NCI-H2107 treated with DMSO at 0.1 percent for 48 hours (cell line): ENCODE measurements around the gene CDIPT.
"Not testable (repeated sequence)": the region's sequence is repeated elsewhere in the genome, so short reads cannot be mapped to it uniquely, and the experiment has no call there.

Experiments used
- DNase-seq: peaks from one replicate; lab custom pipeline; 2025; ENCODE audit not compliant: unreplicated experiment; lab: John Stamatoyannopoulos, UW

Gene CDIPT, protein sequence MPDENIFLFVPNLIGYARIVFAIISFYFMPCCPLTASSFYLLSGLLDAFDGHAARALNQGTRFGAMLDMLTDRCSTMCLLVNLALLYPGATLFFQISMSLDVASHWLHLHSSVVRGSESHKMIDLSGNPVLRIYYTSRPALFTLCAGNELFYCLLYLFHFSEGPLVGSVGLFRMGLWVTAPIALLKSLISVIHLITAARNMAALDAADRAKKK

DNA sequence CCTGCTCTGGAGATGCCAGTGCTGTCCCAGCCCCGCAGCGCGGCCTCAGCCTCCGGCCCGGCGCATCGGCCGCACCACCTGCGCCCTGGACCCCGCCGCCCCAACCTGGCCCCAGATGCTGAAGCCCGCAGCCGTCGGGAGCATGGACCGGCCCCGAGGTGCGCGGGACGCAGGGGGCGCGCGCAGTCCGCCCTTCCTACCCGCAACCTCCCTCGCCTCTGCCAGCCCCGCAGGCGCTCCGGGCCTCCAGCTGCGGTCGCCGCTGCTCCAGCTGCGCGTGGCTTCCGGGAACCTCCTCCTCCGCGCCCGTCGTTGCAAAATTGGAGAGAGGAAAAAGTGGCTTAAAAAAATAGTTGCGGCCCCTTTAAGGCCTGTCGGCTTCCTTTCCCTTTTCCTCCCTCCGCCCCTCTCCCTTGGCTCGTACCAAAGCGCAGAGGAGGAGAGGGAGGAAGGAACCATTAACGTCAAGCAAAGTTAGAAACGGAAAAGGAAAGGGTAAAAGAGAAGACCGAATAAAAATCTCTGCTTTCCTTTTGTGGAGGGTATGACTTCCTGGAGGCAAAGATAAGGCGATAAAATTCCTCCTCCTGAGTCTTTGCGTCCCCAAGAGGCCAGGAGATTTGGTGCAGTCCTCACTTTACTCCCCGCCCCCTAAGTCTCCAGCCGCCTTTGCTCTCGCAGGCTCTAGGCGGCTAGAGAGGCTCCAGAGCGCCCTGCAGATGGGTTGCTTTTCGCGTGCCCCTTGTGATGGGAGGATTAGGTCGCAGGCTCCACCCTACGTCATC lies at the start of gene CDIPT:
CDIPT (minus strand) TSS at position 343 of the 785 bp plus-strand sequence. CDS start 369 bp downstream, outside the sequence.
- DNase-seq, result peak; percentile 86

DNA sequence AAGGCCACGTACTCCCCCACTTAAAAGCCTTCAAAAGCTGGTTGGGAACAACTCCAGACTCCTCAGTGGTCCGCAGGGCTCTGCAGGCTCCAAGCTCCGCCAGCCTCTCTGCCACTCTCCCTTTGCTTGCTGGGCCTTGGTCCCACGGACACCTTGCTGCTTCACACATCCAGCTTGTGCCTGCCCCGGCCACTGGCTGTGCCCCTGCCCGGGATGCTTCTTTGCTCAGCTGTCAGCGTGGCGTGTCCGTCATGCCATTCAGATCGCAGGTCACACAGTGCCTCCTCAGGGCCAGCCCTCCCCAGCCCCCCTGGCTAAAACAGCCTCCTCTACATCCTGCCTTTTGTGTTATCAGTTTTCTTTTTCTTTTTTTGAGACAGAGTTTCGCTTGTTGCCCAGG lies 49.1 kb upstream of the CDIPT start:
- no peak for DNase-seq

DNA sequence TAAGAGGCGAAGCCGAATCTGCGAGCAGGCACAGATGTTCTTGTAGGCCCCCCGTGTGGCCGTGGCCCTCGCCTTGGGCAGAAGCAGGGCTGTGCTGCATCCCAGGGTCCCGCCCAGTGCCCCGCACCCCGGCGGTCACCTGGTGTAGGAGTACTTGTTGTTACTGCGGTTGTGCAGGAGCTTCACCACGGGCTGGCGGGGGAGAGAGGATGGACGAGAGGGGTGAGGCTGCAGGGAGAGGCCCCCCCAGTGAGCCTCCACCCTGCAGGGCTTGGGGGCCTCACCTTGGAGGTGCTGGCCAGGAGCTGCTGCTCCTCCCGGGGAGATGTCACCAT lies 48.6 kb upstream of the CDIPT start:
- no peak for DNase-seq

DNA sequence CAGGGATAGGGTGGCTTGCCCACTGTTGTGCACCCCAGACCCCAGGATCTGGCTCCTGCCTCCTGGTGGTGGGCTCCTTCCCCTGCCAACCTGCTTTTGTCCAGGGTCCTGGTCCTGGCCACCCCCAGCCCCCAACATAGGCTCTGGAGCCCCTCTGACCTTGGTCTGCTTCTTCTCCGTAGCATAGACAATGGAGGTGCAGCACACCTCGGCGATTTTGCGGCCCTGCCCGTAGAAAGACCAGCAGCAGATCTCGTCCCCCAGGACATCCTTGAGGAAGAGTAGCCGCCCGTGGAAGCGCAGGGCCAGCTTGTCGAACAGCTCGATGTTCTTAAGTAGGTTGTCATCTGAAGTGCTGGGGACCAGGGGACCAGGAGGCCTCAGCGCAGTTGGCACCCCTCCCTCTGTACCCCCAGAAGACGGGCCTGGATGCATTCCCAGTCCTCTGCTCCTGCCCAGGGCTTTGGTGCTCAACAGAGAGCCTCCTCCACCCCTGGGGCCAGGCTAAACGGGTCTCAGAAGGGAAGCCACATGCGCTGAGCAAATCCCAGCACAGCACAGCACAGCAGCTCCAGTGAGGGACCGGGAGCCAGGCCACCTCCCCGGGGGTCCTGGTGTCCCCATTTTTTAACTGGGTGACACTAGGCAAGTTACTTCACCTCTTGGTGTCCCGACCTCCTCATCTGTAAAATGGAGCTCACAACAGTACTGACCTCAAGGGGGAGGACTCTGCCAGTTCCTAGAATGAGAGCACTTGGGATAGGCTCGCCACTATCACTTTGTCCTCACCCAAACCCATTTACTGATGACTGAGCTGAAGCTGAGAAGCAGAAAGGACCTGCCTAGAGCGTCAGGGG lies 48.0 kb upstream of the CDIPT start:
- DNase-seq, result no peak

DNA sequence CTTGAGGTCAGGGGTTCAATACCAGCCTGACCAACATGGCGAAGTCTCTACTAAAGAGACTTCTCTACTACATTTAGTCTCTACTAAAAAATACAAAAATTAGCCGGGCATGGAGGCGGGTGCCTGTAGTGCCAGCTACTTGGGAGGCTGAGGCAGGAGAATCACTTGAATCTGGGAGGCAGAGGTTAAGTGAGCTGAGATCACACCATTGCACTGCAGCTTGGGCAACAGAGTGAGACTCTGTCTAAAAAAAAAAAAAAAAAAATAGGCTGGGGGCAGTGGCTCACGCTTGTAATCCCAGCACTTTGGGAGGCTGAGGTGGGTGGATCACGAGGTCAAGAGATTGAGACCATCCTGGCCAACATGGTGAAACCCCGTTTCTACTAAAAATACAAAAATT lies 46.8 kb upstream of the CDIPT start:
- DNase-seq, result not testable (repeated sequence)

DNA sequence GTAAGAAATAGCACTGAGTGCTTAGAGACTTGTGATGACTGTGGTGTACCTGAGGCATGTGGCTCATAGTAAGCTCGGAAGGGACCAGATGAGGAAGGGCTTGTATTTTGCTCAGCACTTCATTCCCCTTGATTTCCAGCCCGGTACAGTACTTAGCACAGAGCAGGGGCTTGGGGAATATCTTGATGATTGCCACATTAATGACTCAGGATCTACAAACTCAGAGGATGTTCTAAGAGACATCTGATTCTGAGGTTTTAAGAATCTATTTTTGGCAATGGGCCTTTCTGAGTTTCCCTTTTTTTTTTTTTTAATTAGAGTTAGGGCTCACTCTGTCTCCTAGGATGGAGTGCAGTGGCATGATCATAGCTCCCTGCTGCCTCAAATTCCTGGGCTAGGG lies 46.4 kb upstream of the CDIPT start:
- DNase-seq, result no peak

DNA sequence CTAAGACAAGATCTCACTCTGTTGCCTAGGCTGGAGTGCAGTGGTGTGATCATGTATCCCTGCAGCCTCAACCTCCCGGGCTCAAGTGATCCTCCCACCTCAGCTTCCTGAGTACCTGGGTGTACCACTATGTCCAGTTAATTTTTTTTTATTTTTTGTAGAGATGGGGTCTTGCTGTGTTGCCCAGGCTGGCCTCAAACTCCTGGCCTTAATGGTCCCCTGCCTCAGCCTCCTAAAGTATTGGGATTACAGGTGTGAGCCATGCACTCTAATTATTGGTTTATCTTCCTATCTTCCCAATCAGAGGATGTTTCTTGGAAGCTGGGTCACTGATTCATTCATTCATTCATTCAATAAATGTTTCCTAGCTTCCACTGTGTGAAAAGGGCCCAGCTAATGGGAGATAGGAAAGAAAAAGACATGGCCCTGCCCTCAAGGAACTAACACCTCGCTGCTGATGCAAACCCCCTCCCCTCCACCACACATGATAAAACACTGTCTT lies 45.7 kb upstream of the CDIPT start:
- DNase-seq, result no peak

DNA sequence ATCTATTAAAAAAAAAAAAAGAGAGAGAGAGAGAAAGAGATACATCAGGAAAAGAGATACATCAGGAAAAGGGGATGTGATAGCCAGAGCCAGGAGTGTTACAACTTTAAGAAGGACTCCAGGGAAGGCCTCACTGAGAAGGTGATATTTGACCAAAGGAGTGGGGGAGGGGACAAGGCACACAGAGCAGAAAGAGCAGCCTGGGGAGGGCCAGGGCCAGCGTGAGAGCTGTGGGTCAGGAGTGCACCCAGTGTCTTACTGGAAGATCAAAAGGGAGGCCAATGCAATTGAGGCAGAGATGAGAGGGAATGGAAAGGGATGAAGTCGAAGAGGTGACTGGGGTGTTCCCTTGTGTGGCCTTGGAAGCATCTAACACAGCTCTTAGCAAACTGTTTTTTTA lies 44.9 kb upstream of the CDIPT start:
- DNase-seq, result no peak

DNA sequence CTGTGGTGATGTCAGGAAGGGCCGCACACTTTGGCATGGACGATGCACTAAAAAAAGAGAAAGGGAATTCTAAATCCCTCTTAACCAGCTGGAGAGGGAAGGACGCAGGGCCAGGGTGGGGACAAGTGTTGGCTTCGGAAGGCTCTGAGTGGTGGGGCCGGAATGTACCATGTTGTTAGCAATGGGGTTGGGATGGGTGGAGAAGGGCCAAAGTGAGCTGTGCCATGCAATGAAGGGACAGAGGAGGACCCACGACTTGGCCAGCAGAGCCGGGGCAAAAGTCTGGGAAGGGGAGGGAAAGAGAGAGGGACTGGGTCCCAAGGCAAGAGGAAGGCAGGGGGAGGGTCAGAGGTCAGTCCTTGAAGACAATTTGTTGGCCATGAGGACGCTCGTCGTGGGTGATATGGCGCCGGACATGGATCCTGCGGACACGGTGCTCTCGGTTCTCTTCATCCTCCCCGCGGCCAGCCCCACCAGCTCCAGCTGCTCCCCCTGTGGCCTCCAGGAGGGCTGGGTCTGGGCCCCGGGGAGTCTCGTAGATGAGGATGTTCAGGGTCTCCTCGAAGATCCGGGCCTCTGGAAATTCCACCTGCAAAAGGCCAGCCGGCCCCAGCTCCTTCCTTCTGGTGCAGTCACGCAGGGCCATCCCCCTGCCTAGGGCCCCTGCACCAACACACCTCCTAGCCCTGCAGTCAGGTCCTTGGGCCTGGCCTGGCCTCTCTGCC lies 43.7 kb upstream of the CDIPT start:
- DNase-seq, result no peak

DNA sequence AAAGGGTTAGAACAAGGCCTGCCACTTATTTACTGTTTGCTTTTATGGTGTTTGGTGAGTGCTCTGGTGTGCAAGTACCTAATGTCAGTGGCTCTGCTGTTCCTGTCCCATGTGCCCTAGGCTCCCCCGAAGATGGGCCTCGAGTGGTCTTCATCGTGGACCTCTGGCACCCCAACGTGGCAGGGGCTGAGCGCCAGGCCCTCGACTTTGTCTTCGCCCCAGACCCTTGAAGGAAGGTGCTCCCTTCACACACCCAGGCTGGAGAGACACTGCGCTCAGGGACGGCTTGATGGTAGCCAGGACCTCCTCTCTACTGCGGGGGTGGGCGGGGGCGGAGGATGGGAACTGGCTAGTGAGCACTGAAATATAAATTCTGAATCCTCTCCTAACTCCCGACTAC lies 42.6 kb upstream of the CDIPT start:
- DNase-seq, result no peak

DNA sequence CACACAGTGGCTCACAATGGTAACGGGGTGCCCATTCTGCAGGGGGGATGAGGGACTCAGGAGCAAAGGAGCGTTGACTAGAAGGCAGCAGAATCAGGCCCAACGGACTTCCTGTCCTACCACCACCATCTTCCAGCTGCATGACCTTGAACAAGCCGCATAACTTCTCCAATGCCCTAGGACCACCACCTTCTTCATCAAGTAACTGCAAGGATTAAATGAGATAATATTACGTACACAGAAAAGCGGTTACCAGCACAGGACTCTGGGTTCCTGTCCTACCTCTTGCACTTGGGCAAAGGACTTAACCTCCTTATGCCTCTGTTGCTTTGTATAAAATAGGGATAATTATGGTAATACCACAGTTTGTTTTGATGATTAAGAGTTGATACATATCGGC lies 41.9 kb upstream of the CDIPT start:
- no peak for DNase-seq

DNA sequence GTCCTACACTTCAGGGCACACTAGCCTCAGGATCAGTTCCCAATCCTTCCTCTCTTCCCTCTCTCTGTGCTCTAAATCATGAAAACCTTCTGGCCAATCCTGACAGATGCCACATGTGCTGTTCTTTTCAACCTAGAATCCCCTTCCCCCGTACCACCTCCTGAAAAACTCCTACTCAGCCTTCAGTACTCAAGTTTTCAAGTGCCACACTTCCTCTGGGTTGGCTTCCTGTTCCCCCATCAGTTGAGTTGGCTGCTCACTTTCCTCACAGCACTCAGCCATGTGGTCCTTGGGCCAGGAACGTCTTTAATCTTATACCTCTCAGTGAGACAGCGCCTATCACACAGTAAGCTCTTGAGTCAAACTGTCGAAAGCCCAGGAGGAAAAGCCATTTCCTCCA lies 40.6 kb upstream of the CDIPT start:
- no peak for DNase-seq

DNA sequence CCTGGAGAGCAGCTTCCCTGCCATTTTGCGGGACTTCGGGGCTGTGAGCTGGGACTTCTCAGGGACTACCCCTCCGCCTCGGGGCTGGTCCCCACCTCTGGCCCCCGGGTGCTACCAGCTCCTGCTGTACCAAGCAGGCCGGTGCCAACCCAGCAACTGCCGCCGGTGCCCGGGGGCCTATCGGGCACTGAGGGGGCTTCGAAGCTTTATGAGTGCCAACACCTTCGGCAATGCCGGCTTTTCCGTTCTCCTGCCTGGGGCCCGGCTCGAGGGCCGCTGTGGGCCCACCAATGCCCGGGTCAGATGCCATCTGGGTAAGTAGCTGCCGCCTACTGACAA lies 38.5 kb upstream of the CDIPT start:
- DNase-seq, result no peak

DNA sequence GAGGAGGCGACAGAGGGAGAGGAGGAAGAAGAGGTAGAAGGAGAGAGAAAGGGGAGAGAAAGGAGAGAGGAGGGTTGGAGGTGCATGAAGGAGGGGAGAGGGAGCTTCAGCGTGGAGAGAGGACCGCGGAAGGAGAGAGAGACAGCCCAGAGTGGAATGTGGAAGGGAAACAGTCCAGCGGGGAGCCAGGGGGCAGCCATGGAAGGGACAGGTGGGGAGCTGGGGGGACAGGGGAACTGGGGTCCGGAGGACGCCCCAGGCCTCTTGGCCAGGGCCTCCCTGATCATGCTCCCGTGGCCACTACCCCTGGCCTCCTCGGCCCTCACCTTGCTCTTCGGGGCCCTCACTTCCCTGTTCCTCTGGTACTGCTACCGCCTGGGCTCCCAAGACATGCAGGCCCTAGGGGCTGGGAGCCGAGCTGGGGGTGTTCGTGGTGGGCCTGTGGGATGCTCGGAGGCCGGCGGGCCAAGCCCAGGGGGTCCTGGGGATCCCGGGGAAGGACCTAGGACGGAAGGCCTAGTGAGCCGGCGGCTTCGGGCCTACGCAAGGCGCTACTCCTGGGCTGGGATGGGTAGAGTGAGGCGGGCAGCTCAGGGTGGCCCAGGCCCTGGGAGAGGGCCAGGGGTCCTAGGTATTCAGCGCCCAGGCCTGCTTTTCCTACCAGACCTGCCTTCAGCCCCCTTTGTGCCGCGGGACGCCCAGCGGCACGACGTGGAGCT lies 38.0 kb upstream of the CDIPT start:
- no peak for DNase-seq

DNA sequence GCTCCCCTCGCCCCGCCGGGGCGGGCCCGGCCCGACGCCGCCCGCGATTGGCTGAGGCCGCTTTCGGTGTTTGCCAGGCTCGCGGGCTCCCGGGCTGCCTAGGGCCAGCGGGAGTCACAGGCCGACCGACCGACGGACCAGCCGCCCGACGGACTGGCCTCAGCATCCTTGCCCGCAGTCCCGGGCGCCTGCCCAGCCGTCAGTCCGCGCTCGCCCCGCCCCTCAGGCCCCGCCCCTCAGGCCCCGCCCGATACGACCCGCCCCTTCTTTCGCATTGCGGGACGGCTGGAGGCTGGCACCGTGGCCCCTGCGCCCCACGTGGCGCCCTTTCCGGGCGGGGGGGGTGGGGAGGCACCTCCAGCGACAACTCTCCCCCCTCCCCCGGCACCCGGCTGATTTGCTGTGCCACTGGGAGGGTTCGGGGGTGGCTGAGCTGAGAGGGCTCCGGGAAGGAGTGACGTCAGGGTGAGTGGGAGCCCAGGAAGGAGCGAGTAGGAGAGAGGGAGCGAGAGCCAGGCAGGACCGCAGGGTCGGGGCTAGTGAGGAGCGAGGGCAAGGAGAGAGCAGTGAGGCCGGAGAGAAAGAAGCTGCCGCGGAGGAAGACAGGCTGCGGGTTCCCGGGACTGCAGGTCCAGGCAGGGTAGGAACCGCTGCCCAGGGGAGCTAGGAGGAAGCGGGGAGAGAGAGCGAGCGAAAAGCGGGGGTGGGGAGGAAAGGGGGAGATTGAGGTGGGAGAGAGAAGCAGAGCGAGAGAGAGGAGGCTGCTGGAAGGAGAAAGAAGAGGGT lies 37.3 kb upstream of the CDIPT start, which contains the start of gene ASPHD1:
ASPHD1 (plus strand) TSS at position 387 of the 786 bp plus-strand sequence. CDS start 484 bp downstream, outside the sequence.
- no peak for DNase-seq

DNA sequence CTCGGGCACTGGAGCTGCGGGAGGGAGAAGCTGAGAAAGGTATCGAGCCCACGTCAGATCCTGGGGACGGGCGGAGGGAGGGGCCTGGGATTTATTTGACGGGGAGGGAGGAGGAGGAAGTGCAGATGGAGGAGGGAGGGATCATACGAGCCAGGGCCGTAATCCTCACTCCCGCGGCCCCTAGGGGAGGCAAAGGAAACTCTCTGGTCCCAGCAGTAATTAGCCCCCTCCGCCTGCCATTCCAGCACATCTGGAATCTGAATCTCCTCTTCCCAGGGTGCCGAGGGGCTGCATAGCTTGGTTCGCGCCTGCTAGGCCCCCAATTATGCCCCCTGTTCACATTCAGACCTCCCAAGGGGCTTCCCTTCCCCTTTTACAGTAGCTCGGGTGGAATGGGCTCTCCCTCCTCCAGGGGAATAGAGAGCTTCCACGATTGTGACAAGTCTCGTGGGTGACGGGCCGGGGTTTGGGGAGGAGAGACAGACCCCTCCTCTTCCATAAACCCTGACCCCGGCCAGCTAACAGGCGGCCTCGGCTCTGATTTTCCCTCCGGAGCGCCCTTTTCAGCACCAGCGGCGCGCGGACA lies 36.6 kb upstream of the CDIPT start, which contains the start of gene SEZ6L2:
SEZ6L2 (minus strand) TSS at position 35 of the 586 bp plus-strand sequence. CDS start 531 bp downstream, outside the sequence.
- peak; percentile 86 for DNase-seq

DNA sequence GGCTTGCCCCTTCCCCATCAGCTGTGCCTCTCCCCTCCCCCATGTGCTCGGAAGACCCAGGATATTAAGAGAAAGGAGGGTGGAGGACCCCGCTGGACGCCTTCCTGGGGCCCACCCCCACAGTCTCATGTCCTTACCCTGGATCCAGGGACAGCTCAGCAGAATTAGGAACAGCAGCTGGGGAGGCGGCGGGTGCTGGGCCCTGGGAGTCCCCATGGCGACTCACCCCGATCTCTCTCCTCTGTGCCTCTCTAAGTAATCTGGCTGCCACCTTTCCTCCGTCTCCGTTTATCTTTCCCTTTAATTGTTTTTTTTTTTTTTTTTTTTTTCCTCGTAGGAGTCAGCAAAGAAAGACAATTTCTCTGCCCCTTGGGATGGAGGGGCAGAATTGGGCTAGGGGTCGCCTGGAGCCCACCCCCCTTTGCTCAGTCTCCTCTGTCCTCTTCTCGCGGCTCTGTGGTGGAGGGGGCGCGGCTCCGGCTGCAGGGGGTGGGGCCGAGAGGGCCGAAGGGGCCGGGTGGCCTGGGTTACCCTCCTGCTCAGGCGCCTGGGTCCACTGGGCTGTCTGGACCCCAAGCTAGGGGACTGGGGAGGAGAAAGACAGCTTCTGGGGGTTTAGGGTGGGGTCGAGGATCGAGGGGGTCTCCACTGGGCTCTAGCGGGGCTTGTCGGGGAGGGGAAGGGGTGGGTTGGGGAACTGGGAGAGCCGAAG lies 35.9 kb upstream of the CDIPT start:
- DNase-seq, result peak; percentile 52

DNA sequence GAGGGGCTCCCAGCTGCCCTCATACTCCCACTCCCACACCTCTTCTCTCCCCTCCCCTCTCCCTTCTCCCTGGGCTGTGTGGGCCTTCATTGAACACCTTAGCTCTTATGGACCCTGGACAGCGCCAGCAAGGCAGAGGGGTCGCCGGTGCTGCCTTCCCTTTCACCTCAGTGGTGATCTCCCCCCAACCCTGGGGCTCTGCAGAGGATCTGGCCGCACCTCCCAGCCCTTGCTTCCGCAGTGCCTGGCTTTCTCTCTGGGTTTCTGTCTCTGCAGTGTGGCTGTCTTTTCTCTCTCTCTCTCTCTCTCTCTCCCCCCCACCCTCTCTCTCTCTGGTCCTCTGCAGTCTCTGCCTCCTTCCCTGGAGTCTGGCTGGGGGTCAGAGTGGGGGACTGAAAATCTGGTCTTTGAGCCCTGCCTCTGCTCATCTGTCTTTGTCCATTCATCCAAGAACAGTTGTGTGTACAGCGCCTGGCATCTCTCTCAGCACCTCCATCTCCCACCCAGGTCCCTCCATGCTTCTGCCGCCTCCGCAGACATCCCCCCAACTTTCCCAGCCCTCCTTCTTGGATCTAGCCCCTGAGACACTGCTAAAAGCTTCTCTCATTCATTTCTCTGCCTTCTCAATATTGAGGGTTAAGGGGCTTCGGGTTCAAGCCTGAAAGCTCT lies 35.2 kb upstream of the CDIPT start:
- DNase-seq, result no peak
